Aorta (tissue), 5 donors: ENCODE data around the gene SIPA1L3. TPM values are rescaled to one million over a fixed set of nuclear protein-coding genes. Genes with fewer than 3 reads are reported as not detected.
A peak's percentile ranks its signal among the peaks of the same experiment; 100 is the strongest.

Source experiments
- ATAC-seq: fragments of 200-7000 bp; cut with Tn5 transposase; one replicate; pipeline ENCODE4 v1.9.1; 2022; ENCODE audit warnings: moderate library complexity; ENCODE audit not compliant: low FRiP score
- DNase-seq, 2 donors: peaks; one replicate each; pipeline ENCODE4 v3.0.0-alpha.2; 2020
- H3K27ac ChIP-seq, 2 donors: one replicate each; pipeline ENCODE4 v1.5.1; 2013; ENCODE audit warnings: low read length in 2 of 2, mild to moderate bottlenecking in 2 of 2, moderate library complexity in 2 of 2, control low read depth in 1 of 2, inconsistent platforms in 1 of 2, low read depth in 1 of 2
- H3K27me3 ChIP-seq, 2 donors: one replicate each; pipeline ENCODE4 v1.6.1; 2013; ENCODE audit warnings: control low read depth in 1 of 2, low read length in 1 of 2, mild to moderate bottlenecking in 1 of 2, moderate library complexity in 1 of 2; ENCODE audit not compliant: insufficient read depth in 2 of 2, control insufficient read depth in 1 of 2
- H3K36me3 ChIP-seq, 2 donors: one replicate each; pipeline ENCODE4 v1.6.1; 2013; ENCODE audit warnings: control low read depth in 1 of 2, low read length in 1 of 2, mild to moderate bottlenecking in 1 of 2; ENCODE audit not compliant: insufficient read depth in 2 of 2, control insufficient read depth in 1 of 2
- H3K4me1 ChIP-seq, 2 donors: one replicate each; pipeline ENCODE4 v1.6.1; 2013; ENCODE audit warnings: low read length in 2 of 2, control low read depth in 1 of 2, mild to moderate bottlenecking in 1 of 2, moderate library complexity in 1 of 2; ENCODE audit not compliant: insufficient read depth in 2 of 2, control insufficient read depth in 1 of 2
- H3K4me3 ChIP-seq, 2 donors: one replicate each; pipeline ENCODE4 v1.5.1; 2013; ENCODE audit warnings: low read length in 2 of 2, control low read depth in 1 of 2, mild to moderate bottlenecking in 1 of 2
- H3K9me3 ChIP-seq: one replicate; pipeline ENCODE4 v1.6.1; 2013; ENCODE audit warnings: mild to moderate bottlenecking, low read length; ENCODE audit not compliant: control insufficient read depth
- WGBS, 2 donors: extraction: QIAGEN DNeasy Blood & Tissue Kit; methylation state at CpG; one replicate each; pipeline ENCODE4 v1.1.7; 2013; 5-methylcytosine and 5-hydroxymethylcytosine counted together
- intact Hi-C, 2 donors: fragments of 100-400 bp; cut with DNase I; formaldehyde crosslinking; loops; one replicate each; pipeline versions ENCODE4 v1.14.2 to v1.15.0; 2022
- polyA plus RNA-seq, 2 donors: library from polyadenylated mRNA; stranded (reverse); fragments of 200-250 nt; gene quantifications; one replicate each; pipeline ENCODE4 v1.2.3, GENCODE V29; 2013
- total RNA-seq, 2 donors: library from RNA; stranded (reverse); fragmentation: NEBNext Ultra II Directional; extraction: Animal tissue kit (Norgen Biotek cat#: 25700); gene quantifications; one replicate each; pipeline ENCODE4 v1.2.1, GENCODE V29; 2021
- donor health status: healthy with polysubstance abuse.
- donor health status: Bipolar disorder and iron deficiency.
- donor health status: DM: no; HTN: no; CAD: no.
- donor health status: DM: no; HTN: no; CAD: no.
- donor health status: DM: yes; HTN: yes; CAD: no.

The SIPA1L3 gene
- total and polyA plus RNA-seq, 4 donors: 1.3 to 20.9 (median 11.2) TPM

- Histone ChIP-seq H3K27ac (peak overlapping the region; percentile 96 to 99), H3K27me3 (no peaks in the 10 kb centered on the region), H3K36me3 (no peaks in the 10 kb centered on the region), H3K9me3 (no peaks in the 10 kb centered on the region), H3K4me1 (peaks cover 3% of the 10 kb centered on the region in 2 donors), H3K4me3 (peak overlapping the region; percentile 16 to 41)
- peak; percentile 66 for ATAC-seq
- intact Hi-C loops: loop anchor here (5.0 to 10.0 kb wide), 2 partner anchors 136 to 1154 kb away; partner anchors contain the start of genes ZFP36 (in 2 of the 2), GGN (in 1 of the 2) and SPRED3 (in 1 of the 2)
- 11 to 14% methylated on average over 18 of the region's 18 CpGs for WGBS, 2 donors
- peak; percentile 88 to 93 for DNase-seq
Observed at GRCh38 chr19:38250821-38251563, 344.0 kb downstream of the SIPA1L3 start.

DNA sequence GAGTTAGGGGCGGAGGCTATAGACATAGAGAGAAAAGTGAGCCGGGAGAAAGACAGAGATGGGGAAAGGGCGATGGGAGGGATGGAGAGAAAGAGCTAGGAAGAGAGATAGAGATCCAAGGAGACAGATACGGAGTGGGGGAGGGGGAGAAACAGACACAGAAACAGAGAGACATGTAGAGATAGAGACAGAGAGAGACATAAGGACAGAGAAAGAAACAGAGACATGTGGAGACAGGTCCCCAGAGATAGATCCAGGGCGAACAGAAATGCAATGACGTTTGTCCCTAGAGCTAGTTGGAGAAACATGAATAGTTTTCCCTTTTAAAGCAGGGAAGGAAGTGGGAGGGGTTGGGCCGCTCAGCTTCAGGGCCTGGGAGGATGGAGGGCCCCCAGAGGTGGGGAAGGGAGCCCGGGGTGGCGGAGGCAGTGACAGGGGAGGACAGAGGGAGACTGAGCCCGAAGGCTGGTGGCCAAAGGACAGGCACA, 344.6 kb downstream of the SIPA1L3 start:
- peaks cover 3% of the 10 kb centered on the region in 2 donors for H3K4me1 ChIP-seq
- DNase-seq (peak; percentile 80 to 90), ATAC-seq (peak; percentile 59)
- no peaks in the 10 kb centered on the region for H3K36me3 ChIP-seq
- 0 to 3% methylated on average over 10 of the region's 10 CpGs for WGBS, 2 donors
- no peaks in the 10 kb centered on the region for H3K27me3 ChIP-seq
- no peaks in the 10 kb centered on the region for H3K9me3 ChIP-seq
- intact Hi-C loops: loop anchor here (5.0 to 10.0 kb wide), 2 partner anchors 136 to 1153 kb away; partner anchors contain the start of genes ZFP36 (in 2 of the 2), GGN (in 1 of the 2) and SPRED3 (in 1 of the 2)
- H3K4me3 ChIP-seq: peak overlapping the region; percentile 39 to 53
- peak overlapping the region; percentile 96 to 99 for H3K27ac ChIP-seq

DNA sequence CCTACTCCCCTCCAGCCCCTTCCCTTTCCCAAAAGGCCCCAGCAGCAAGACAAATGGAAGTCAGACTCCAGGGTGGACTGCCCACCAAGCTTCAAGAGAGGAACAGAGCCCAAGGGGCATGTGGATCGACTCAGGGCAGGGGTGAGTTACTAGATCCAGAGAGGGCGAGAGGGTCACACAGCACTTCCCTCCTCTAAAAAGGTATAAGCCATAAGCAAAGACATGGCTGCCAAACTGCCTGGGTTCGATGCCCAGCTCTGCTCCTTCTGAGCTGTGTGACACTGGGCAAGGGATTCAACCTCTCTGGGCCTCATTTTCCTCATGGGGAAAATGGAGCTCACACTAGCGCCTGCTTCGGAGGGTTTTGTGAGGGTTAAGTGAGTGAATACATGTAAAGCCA, 345.4 kb downstream of the SIPA1L3 start:
- DNase-seq: no peak
- H3K27me3 ChIP-seq: no peaks in the 10 kb centered on the region
- no peaks in the 10 kb centered on the region for H3K9me3 ChIP-seq
- ATAC-seq: no peak
- no peaks in the 10 kb centered on the region for H3K36me3 ChIP-seq
- H3K27ac ChIP-seq: peak overlapping the region; percentile 96 to 99
- intact Hi-C loops: loop anchor here (5.0 to 10.0 kb wide), 2 partner anchors 135 to 1152 kb away; partner anchors contain the start of genes ZFP36 (in 2 of the 2), GGN (in 1 of the 2) and SPRED3 (in 1 of the 2)
- H3K4me3 ChIP-seq: peak overlapping the region; percentile 39 to 53
- peaks cover 0 to 3% of the 10 kb centered on the region in 2 donors for H3K4me1 ChIP-seq
- WGBS, 2 donors: 25 to 28% methylated on average over 5 of the region's 5 CpGs

DNA sequence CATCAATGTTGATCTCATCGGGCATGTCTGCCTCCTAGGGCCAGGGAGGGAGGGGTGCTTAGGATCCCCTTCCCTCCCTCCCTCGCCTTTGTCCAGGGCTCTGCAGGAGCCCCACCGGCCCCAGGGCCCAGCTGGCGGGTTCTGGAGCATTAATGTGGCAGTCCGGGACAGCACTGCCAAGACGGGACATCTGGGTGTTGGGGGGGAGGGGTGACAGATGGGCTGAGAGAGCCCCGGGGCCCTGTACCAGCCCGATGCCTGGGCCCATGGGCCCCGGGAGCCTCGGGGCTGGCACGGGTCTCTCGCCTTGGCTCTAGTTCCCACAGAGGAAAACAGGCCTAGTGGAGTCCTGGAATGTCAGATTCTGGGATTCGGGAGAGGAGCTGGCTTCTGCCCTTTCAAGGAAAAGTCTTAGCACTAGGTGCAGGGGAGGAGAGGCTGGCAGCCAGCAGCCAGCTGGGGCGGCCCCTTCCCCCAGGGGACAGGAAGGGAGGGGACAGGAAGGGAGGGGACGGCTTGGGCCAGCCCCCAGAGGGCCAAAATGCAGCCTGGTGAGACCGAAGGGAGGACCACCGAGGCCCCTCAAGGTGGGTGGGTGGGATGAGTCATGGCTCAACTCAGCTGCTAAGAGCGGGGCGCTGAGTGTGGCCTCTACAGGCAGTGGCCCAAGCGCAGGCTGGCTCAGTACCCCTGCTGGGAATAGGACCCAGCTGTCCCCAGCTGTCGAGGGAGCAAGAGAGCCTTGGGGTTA, 346.1 kb downstream of the SIPA1L3 start:
- Histone ChIP-seq H3K9me3 (no peaks in the 10 kb centered on the region), H3K4me3 (peak overlapping the region; percentile 39 to 53), H3K36me3 (no peaks in the 10 kb centered on the region), H3K4me1 (peaks cover 0 to 3% of the 10 kb centered on the region in 2 donors), H3K27ac (peak overlapping the region; percentile 96 to 99), H3K27me3 (no peaks in the 10 kb centered on the region)
- ATAC-seq (peak; percentile 71), DNase-seq (peak; percentile 85 to 92)
- intact Hi-C loops: loop anchor here (5.0 to 10.0 kb wide), 2 partner anchors 134 to 1152 kb away; partner anchors contain the start of genes ZFP36 (in 2 of the 2), GGN (in 1 of the 2) and SPRED3 (in 1 of the 2)
- WGBS, 2 donors: 2 to 6% methylated on average over 21 of the region's 21 CpGs

DNA sequence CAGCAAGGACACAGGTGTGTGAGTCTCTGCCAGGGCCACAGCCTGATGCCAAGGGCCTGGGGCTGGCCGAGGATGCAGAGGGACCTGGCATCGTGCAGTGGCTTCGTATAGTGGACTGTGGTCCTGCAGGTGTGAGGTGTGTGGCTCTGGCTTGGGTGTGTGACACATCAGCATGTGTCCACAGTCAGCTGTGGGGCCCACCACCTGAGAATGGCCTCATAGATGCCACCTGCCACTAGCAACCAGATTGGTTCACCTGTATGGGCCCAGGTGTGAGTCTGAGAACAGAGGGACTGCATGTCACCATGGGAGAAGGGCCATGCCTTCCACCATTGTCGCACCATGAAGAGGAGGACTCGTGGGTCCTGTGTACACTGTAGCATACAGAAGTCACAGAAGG, 346.8 kb downstream of the SIPA1L3 start:
- no peak for DNase-seq
- intact Hi-C loops: loop anchor here (5.0 to 10.0 kb wide), 2 partner anchors 134 to 1151 kb away; partner anchors contain the start of genes ZFP36 (in 2 of the 2), GGN (in 1 of the 2) and SPRED3 (in 1 of the 2)
- Histone ChIP-seq H3K4me3 (peak overlapping the region in 1 of 2 donors; percentile 0), H3K4me1 (no peaks in the 10 kb centered on the region), H3K9me3 (no peaks in the 10 kb centered on the region), H3K27me3 (no peaks in the 10 kb centered on the region), H3K36me3 (no peaks in the 10 kb centered on the region), H3K27ac (peak overlapping the region; percentile 25 to 99)
- ATAC-seq: no peak
- WGBS, 2 donors: 22 to 23% methylated on average over 5 of the region's 5 CpGs

GRCh38 chr19:38255383-38256014, 348.5 kb downstream of the SIPA1L3 start:
- WGBS, 2 donors: 3 to 5% methylated on average over 17 of the region's 17 CpGs
- Histone ChIP-seq H3K9me3 (no peaks in the 10 kb centered on the region), H3K27me3 (no peaks in the 10 kb centered on the region), H3K36me3 (no peaks in the 10 kb centered on the region), H3K27ac (peak overlapping the region; percentile 70 to 92), H3K4me3 (peak overlapping the region; percentile 78 to 80), H3K4me1 (no peaks in the 10 kb centered on the region)
- intact Hi-C loops: loop anchor here (10.0 kb wide), 1 partner anchor 1149 kb away; the partner anchor contains the start of gene ZFP36 (in 2 of the 2)
- no peak for DNase-seq
- no peak for ATAC-seq
